HG02943 (cell line): ENCODE results near the gene AHRR.
"Not testable (repeated sequence)": the region's sequence is repeated elsewhere in the genome, so short reads cannot be mapped to it uniquely, and the experiment has no call there.

Source experiments
- ATAC-seq: cut with Tn5 transposase; IDR thresholded peaks from one replicate; pipeline ENCODE4 v1.9.1; 2021; ENCODE audit warnings: mild to moderate bottlenecking, low read depth, moderate library complexity; ENCODE audit not compliant: unreplicated experiment

Gene AHRR

GRCh38 chr5:362978-363765 lies 41.7 kb downstream of the AHRR start:
- no peak for ATAC-seq

GRCh38 chr5:364497-364896 lies 43.0 kb downstream of the AHRR start:
- no peak for ATAC-seq

- ATAC-seq, result no peak
Measured at GRCh38 chr5:366541-367357, 45.2 kb downstream of the AHRR start.

- ATAC-seq, result no peak
Measured at GRCh38 chr5:367358-368130, 46.0 kb downstream of the AHRR start.

DNA sequence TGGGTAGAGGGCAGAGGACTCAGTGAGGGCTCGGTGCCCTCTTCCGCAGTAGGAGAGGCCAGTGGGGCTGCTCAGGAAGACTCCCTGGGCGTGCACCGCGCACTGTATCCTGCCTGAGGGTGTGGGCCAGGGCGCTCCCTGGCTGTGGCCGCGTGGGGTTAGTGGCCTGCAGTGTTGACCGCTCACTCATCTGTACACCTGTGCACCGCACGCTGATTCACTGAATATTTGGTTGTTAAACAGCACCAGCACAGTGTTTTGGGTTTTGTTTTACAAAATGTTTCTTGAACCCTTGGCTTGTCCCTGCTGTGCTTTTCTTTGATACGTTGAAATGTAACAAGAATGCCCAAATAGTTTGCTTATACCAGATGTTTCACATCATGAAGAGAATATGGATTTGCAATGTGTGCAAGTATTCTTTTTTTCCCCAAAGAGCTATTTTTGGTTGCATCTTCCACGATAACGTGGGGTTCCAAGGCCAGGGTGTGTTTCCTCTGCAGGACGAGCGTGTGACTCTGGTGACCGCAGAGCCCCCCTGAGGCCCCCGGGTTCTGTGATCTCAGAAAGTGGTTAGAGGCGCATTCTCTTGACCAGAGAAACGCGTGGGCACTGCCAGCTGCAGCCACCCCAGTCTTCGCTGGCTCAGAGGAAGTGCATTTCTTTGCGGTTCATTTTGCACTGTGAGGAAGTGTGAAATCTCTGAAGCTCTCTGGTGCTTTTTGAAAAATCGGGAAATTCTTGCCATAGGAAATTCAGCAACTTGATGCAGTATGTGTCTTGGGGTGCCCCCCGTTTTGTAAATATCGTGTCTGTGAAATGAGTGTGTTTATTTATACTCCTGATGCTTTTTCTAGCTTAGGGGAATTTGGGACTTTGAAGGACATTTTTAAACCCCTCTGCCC lies 46.9 kb downstream of the AHRR start:
- no peak for ATAC-seq

DNA sequence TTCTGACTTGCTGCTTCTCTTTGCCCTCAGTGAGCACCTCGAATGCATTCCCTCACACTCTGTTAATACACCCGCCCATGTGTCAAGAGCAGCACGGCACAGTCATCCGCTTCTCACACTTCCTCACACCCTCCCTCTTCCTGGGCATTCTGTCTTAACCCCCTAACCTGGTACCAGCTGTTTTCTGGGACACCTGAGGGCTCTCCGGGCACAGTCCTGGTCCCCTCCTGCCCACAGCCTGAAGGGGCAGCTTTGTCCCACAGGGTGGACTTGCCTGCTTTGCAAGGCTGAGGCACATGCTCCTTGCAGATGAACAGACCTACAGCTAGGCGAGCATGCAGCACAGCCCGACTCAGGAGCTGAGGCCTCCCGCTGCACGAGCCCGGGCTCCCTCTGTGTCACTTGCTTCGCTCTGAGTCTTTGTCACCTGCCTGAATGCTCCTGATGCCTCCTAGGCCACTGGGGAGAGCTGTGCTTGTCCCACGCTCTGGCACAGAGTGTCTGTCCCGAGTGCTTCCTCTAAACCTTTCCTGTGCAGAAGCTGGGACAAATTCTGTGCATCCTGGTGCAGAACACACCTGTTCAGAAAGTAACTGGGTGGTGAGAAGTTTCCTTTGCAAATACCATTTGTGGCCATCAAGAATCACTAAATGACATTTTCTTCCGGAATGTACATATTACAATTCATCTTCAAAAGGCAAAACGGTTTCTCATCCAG lies 47.8 kb downstream of the AHRR start:
- ATAC-seq, result no peak

GRCh38 chr5:369869-370236 lies 48.3 kb downstream of the AHRR start:
- not testable (repeated sequence) for ATAC-seq

DNA sequence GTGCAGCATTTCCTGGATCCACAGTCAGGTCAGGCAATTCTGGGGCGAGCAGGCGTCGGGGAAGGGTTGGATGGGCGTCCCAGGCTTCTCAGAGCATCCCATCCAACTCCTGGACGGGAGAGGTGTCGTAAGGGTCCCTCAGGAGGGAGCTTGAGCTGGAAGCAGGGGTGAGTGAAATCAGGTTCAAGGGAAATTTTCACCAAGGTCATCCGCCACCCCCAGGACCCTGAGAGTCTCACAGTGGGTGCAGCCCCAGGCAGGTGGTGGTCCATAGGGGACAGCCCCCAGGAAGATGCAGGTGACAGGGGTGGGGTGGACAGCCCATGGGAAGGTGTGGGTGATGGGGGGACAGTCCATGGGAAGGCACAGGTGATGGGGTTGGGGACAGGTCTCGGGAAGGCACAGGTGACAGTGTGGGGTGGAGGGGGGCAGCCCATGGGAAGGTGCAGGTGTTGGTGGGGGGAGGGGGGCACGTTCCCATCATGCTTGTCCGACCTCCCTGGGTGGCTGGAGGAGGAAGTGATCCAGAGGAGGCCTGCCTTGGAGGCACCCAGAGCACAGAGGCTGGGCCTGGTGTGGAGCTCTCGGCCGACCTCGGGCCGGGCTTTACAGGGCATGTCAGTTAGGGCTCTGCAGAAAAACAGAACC lies 48.9 kb downstream of the AHRR start:
- no peak for ATAC-seq

DNA sequence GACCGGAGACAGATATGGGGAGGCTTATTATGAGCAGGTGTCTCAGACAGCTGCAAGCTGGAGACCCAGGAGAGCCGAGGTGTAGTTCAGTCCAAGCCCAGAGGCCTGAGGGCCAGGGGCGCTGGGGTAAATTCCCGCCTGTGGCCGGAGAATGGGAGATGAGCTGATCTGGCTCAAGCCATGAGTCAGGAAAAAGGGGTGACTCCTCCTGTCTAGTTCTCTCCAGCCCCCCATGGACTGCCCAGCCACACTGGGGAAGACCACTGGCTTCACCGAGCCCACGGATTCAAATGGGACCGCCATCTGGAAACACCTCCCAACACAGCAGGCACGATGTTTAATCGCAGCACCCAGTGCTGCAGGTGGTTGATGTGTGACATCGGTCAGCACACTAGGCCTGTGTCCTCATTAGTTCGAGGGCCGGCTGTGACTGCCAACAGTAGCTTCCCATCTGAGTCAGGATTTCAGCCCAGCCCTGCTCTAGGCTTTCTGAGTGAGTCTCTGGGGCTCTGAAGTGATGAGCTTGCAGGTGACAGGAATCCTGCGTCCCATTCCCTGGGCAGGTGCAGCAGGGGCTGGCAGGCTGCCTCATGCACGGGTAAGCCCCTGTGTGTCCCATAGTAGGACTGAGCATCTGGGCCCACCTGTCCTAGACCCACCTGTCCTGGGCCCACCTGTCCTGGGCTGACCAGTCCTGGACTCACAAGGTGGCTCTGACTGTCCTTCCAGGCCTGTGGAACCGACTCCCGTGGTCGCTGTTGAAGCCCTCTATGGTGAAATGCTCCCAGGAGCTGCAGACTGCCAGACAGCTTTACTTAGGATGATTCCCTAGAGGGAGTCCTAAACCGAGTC lies 49.7 kb downstream of the AHRR start:
- ATAC-seq, result no peak

DNA sequence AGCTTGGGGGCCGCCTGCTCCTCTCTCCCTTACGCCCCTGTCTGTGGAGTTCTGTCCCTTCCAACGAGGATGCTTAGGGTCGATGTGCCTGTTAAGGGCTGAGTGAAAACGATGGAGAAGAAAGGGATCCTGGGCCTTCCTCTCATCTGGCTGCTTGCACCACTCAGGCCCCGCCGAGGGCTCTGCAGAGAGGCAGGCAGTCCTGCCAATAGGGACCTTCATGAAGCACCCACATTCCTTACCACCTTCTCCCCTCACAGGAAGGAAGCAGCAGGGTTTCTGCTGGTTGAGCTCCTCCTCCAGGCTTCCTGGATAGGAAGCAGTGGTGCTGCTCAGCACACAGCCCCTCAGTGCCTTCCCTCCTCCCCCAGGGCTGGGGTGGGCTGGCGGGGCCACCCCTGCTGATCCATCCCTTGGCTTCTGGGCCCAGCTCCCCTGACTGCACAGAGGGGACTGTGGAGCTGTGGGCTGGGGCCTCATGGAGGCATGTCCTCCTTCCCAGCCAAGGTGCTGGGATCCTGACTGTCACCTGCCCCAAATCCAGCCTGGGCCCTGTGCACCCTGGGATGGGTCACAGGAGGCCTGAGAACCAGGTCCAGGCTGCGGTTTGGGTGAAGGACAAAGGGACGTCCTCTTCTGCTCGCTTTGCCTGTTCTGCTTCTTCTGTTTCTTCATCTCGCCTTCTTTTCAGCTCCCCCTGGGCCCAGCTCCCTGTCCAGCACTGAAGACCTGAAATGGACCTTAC lies 50.5 kb downstream of the AHRR start:
- no peak for ATAC-seq

DNA sequence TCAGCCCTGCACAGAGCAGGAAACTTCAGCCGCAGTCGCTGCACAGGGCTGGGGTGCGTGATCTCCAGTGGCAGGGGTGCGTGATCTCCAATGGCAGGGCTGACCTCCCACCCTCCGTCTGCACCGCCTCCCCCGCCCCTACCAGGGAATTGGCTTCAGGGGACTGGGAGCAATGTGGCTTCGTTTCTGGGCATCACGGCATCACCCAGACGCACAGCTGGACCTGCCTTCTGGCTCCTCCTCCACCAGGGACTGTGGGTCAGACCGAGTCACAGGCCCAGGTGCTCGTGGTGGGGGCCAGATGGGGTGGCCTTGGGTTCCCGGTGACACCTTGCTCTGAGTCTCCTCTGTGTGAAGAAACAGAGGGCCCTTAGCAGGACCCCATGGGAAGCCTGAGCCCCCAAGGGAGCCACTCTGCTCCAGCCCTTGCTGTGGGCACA lies 51.1 kb downstream of the AHRR start:
- no peak for ATAC-seq

DNA sequence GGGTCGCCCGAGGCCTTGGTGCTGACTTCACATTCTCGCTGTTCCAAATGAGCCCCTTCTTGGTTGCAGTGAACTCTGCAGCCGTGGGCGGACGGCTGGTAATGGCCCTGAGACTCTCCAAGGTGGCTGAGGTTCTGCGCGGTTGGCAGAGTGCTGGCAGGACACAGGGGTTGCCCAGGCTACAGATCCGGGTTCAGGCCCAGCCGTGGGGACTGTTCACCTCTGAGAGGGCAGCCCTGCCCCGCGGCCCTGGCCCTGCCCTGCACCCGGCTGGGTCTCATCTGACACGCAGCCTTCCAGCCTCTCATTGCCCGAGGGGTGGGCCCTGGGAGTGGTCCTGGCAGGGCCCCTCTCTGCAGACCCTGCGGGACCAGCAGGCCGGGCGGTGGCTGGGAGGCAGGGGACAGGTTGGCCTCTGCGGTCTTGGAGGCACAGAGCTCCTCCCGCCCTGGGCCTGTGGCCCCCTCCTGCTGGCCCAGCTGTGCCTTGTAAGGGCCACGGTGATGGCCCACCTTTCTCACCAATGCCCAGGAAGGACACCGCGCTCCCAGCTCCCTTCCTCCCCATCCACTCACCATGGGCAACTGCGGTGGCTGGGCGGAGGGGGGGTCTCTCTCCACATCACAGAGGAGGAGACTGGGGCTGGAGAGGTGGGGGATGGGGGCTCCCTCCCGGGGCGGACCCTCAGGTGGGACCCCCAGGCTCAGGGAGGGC lies 51.6 kb downstream of the AHRR start:
- ATAC-seq, result no peak

- ATAC-seq, result no peak
Measured at GRCh38 chr5:373710-374602, 52.4 kb downstream of the AHRR start.

DNA sequence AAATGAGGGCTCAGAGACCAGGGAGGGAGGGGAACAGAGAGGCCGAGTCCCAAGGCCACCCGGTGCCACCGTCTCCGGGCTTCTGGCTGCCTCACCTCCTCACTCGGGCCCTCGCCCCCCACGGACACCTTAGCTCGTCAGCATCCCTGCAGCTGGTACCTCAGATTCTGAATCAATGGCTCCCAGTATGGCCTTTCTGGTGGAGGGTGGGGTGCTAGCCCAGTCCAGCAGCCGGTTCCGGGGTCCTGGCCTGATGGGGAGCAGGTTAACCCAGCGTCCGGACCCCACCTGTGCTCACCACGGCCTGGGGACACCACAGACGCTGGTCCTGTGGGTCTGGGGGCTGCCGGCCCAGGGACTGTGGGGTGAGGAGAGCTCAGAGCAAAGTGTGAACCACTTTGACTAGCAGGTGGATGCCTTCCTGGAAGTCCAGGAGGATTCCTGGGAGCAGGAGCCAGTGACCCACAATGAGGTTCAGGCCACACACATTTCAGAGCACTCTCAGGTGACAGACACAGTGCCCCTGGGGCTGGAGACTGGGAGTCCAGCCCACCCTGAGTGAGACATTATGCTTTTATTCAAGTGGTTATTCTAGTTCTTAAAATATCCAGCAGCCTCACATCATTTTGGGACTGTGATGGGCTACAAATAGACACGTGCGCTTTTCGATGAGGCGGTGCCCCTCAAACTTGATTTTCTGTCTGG lies 53.3 kb downstream of the AHRR start:
- no peak for ATAC-seq

- ATAC-seq, result no peak
Measured at GRCh38 chr5:375336-375920, 53.9 kb downstream of the AHRR start.
